HS-27A (cell line): ENCODE measurements around the gene CLDN19.
"Not testable (repeated sequence)": the region's sequence is repeated elsewhere in the genome, so short reads cannot be mapped to it uniquely, and the experiment has no call there.

Experiments used
- DNase-seq: peaks from one replicate; pipeline ENCODE4 v3.0.0-alpha.2; 2012; ENCODE audit warnings: low read depth, missing footprints

The CLDN19 gene

DNA sequence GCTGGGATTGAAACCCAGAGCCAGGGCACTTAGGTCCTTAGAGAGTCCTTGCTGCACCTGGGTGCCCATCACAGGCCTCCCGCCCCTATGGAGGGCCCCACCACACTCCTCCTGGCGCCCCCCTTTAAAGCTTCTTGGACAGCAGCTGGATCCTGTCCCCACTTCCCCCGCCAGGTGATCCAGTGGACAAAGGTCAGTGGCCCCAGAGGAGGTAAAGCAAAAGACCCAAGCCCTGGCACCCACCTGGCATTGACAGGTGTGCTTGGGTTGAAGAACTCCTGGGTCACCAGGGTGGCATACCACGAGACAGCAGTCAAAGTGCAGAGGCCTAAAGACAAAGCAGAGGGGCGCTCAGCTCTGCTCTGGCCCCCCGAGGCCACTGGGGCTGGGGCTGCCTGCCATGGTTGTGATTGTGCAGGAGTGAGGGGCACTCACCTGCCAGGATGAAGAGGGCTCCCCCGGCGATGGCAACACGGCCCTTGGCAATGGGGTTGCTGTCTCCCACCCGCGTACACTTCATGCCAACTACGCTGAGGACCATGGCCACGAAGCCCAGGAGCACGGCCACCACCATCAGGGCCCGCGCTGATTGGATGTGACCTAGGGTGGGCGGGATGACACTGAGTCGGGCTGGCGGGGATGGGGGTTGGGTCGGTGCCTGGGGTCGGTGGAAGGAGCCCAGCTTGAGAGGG is 1.9 kb downstream of the CLDN19 start:
- no peak for DNase-seq

DNA sequence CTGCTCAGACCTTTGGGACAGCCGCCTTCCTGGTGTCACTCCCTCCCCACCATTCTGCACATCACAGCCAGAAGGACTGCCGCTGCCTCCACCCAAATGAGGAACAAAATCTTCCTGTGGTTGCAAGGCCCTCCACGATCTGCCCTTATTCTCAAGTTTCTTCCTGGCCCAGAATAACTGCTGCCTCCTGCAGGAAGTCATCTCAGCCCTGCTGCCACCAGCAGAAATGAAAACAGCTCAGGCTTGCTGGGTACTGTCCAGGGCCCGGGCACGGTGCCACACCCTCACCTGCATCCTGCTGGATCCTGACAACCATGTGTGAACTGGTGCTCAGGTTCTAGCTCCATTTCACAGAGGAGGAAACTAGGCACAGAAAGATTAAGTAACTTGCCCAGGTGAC is 2.8 kb downstream of the CLDN19 start:
- DNase-seq, result no peak

DNA sequence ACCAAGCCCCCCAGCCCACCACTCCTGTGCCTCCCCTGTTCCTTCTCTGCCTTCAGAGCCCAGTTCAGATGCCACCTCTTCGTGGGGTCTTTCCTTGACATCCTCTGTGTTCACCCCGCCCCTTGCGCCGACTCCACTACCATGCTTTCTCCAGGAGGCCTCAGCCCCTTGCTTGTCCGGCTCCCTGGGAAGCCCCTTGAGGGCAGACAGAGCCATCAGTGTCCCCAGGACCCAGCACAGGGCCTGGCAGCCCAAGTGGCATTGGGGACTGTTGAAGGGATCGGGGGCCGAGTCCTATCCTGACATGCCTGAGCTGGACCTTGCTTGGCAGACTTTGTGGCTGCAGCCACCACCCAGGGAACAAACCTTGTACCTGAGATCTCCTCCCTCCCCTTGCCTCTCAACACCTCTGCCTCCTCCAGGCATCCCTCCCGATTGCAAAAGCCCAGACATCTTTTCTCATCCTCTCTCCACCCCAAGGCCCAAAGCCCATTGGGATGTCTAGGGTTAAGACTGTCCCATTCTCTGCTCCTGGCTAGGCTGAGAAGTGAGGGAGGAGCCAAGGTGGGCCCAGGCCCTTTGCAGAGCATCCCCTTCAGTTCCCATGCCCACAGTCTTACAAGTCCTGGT is 3.4 kb downstream of the CLDN19 start:
- no peak for DNase-seq

DNA sequence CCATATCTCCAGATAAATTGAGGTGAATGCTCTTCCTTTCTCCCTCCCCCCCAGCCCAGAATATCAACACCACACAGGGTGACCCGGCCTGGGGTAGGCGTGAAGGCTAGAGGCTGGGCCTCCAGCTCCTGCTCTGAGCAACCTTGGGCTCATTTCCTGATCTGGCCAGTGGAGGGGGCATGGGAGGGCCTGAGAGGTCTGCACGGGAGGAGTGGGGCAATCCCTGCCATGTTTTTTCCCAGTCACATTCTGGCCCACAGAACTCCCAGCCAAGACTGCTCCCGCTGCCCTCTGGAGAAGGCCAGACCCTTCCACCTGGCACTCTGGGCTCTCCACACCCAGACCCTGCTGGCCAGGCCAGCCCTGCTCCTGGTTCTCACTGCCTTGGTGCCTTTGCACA is 3.9 kb downstream of the CLDN19 start:
- no peak for DNase-seq

DNA sequence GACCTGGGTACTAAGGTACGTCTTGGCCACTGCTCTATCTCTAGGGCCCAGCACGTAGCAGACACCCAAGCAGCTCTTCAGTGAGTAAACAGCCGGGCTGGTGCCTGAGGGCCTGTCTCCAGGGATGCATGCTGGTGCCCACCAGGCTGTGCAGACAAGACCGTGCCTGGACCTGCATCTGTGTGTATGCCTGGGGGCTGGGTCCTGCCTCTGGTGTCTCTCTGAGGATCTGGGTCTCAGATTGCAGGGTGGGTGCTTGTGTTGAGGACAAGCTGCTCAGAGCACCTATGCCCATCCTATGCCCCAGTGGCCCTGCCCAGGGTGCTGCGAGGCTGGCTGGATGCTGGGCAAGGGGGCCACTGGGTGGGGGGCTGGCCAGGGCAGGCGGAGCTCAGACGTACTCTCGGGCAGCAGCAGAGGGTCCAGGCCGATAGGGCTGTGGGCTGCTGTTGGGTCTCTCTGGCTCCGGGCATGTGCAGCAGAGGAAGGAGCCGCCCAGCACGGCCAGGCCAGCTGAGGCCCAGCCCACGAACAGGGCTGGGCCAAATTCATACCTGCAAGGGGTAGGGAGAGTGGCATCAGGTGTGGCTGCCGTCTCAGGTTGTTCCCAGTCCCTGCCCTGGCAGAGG is 4.4 kb downstream of the CLDN19 start:
- no peak for DNase-seq

DNA sequence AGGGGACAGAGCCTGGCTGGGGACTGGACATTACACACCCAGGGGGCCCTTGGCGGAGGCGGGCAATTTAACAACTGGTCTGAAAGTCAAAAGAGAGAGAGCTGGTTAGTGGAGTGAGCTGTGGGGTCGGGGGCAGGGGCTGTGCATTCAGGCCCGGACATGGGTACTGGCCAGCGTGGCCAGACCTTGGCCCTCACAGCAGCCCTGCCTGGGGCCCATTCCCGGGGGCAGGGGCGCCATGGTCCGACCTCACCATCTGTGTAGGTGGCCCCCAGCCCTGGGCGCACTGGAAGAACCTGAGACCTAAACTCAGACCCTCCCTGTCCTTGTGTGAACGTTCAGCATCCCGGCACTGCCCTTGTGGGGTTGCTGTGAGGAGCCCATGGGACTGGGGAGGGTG is 5.0 kb downstream of the CLDN19 start:
- DNase-seq, result no peak

DNA sequence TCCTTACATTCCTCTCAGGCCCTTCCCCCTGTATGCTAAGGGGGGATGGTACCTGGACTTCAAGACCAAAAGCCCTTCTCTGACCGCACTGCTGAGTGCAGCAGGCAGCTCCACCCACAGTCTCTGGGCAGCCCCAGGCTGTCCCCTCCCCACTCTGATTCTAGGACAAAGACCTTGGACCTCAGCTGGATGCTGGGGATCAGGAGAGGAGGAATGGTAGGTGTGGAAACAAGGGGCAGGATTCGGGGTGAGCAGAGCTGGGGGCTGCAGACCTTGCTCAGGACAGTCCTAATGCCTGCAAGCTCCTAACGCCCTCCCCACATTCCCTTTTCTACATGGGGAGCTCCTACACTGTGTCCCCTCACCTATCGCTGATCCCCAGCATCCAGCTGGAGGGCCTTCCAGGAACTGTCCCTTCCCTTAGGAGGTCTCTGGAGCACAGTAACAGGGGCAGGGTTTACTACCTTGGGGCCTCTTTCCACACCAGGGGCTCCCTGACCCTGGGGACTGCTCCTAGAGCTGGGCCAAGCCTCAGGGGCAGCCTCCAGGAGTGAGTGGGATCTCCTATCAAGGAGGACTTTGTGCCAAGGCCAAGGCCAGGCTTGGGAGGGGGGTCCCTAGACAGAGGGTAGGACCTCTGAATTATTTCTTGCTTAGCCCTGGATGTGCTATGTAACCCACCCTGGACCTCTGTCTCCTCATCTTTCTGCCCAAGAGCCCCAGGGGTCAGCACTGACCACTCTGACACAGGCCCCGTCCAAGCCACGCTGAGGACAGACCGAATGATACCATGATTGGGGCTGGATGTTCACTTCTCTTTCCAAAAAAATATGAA is 5.6 kb downstream of the CLDN19 start:
- DNase-seq, result no peak

DNA sequence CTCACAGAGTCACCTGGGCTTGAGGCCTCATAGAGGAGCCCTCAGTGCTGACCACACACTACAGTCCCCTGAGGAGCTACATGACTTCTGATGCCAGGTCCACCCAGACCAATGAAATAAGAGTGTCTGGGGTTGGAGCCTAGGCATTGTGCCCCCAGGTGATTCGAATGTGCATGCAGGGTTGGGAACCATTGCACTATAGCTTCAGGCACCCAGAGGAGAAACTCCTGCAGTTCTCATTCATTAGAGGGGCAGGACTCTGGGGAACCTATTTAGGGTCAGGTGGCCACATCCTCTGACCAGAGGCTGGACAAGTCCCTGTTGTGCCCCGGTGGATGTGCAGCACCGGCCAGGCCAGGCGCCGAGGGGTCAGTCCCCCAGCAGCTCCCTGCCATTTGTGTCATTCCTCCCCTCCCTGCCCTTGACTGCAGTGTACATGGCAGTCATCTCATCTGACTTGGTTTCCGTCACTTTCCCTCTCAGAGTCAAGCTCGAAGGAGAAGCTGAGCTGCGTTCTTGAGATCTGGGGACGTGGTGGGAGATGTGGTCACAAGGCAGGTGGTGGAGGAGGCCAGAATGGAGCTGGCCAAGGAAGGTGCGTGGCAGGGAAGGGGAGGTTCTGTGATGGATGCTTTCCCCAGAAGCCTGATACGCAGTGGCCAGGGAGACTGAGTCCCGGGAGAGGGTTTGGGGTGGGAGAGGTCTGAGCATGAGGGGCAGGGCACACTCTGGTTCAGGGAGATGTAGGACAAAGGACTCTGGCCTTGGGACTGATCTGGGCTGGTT is 6.4 kb downstream of the CLDN19 start:
- DNase-seq, result no peak

DNA sequence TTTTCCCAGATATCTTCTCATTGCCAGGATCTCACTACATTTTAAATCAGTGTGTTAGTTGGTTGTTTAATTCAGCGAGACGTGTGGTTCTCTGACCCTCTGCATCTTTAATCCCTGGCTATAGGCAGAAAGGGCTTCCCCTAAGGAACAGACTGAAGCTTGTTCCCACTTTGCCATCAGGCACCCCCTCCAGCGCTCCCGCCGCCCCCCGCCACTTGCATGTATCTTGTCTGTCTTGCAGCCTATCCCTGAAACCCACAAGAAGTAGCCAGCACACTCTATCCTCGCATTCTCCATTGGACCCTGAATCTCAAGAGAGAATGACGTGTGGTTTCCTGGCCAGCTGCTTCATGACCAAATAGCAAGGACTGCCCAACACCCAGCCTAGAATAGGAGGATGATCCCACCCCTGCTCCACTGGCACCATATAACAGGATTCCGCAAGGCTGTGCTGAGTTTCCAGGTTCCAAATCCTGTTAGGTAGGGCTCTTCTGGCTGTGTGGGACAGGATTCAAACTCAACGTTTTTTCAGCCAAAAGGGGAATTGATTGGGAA is 7.8 kb downstream of the CLDN19 start:
- DNase-seq, result no peak

DNA sequence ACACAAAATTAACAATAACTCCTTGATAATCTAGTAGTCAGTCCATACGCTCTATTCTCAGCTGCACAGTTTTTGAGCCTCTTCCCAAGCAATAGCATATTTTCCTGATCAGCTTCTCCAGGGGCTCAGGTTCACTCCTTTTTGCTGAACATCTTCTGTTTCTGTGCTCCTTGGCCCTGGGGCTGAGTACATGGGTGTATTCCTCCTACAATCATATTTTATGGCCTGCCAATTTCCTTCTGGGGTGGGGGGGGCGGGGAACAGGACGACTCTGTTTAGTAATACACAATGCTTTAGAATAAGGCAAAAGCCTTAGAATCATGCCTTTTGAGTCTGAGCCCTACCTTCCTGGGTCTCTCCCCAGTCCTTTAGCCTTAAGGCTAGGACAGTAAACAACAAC is 8.5 kb downstream of the CLDN19 start:
- no peak for DNase-seq

DNA sequence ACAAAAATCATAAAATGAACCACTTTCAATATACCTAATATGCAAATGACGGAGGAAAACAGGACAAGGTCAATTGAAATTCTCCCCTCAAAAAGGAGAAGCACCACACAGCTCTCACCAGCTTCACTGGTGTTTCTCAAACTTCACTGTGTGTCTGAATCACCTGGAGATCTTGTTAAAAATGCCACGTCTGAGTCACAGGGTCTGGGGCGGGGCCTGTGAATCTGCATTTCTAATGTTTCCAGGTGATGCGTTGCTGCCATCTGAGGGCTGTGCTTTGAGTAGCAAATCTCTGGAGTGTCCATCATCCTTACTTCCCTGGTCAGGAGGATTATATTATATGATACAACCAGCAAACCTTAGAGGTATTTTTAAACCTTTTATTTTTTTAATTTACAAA is 9.0 kb downstream of the CLDN19 start:
- DNase-seq, result no peak

DNA sequence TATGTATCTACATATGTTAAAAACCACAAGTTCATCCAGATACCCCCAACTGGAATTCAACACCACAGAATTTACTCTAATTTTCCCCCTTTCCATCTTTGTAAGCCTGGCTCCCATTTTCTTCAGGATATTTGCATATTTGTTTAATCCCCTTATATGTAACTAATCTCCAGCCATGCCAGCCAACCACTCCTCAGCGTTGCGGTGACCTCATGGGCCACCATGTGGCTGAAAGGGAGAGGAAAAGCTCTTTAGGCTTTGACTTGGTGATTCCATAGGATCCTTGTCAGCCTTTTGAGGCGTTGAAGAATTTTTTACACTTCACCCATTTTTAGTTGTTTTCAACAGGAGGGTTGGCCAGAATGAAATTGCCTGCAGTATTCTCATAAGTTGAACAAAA is 10.0 kb downstream of the CLDN19 start:
- no peak for DNase-seq

DNA sequence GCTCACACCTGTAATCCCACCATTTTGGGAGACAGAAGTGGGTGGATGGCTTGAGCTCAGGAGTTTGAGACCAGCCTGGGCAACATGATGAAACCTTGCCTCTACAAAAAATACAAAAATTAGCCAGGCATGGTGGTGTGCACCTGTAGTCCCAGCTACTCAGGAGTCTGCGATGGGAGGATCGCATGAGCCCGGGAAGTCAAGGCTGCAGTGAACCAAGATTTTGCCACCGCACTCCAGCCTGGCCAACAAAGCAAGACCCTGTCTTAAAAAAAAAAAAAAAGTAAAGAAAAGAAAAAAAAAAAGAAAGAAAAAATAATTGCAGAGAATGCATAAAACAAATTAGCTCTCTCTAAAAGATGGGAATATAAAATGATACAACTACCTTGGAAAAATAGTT is 14.2 kb downstream of the CLDN19 start:
- DNase-seq, result not testable (repeated sequence)

DNA sequence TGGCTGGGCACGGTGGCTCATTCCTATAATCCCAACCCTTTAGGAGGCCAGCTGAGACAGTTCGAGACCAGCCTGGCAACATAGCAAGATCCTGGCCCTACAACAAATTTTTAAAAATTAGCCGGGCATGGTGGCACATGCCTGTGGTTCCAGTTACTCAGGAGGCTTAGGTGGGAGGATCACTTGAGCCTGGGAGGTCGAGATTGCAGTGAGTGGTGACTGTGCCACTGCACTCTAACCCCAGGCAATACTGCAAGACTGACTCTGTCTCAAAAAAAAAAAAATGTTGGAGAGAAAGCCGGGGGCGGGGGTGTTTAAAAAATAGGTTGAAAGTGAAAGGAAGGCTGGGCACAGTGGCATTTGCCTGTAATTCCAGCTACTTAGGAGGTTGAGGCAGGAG is 16.5 kb downstream of the CLDN19 start:
- no peak for DNase-seq

DNA sequence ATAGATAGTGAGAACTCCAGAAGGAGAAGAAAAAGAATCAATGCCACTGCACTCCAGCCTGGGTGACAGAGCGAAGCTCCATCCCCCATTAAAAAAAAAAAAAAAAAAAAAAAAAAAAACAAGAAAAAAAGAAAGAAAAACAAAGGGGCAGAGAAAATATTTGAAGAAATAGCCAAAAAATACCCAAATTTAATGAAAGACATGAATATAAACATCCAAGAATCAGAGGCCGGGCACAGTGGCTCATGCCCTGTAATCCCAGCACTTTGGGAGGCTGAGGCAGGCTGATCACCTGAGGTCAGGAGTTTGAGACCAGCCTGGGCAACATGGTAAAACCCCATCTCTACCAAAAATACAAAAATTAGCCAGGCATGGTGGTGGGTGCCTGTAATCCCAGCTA is 17.6 kb downstream of the CLDN19 start:
- not testable (repeated sequence) for DNase-seq

DNA sequence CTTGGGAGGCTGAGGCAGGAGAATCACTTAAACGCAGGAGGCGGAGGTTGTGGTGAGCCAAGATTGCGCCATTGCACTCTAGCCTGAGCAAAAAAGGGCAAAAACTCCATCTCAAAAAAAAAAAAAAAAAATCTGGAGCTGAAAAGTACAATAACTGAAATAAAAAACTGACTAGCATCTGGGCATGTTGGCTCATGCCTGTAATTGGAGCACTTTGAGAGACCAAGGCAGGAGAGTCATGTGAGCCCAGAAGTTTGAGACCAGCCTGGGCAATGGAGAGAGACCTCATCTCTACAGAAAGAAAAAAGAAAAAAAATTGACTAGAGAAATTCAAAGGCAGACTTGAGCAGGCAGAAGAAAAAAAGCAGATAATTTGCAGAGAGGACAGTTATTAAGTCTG is 18.1 kb downstream of the CLDN19 start:
- DNase-seq, result no peak

DNA sequence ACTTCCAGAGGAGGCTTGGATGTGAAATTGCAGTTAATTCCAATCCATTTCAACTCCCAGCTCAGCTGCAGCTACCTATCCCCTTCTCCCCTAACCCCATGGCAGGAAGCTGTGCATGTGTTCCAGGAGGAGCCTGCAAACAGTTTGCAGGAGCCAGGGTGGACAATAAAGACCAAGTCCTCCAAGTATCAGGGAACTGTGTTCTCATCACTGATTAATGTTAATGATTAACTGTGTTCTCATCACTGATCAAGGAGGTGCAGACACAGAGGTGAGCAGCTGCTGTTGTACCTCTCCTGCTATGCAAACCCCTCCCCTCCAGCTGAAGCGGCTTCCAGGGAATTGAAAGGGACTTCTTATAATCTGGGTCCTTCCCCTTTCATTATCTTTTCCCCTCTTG is 19.2 kb downstream of the CLDN19 start:
- DNase-seq, result no peak

DNA sequence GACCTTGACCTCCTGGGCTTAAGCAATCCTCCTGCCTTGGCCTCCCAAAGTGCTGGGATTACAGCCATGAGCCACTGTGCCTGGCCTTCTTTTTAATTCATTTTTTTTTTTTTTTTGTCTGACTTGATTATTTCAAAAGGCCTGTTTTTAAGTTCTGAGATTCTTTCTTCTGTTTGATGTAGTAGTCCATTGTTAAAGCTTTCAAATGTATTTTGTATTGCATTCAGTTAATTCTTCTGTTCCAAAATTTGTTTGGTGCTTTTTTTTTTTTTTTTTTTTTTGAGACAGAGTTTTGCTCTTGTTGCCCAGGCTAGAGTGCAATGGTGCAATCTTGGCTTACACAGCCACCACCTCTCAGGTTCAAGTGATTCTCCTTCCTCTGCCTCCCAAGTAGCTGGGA is 25.6 kb downstream of the CLDN19 start:
- DNase-seq, result not testable (repeated sequence)

DNA sequence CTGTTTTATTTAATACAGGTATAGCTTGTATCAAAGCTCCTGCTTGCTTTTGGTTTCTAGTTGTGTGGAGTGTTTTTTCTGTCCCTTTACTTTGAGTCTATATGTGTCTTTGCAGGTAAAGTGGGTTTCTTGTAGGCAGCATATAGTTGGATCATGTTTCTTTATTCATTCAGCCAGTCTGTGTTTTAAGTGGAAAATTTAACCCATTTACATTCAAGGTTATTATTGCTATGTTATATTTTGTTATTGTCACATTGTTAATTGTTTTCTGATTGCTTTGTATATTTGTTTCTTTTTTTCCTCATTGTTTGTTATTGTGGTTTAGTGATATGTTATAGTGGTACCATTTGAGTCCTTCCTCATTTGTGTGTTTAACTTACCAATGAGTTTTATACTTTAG is 26.7 kb downstream of the CLDN19 start:
- no peak for DNase-seq

DNA sequence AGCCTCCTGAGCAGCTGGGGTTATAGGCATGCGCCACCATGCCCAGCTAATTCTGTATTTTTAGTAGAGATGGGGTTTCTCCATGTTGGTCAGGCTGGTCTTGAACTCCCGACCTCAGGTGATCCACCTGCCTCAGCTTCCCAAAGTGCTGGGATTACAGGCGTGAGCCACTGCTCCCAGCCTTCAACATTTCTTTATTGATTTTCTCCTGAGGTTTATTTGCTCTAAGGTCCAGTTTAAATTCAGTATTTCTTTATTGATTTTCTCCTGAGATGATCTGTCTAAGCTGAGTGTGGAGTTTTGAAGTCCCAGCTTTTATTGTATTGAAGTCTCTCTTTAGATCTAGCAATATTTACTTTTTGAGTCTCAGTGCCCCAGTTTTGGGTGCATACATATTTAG is 27.2 kb downstream of the CLDN19 start:
- not testable (repeated sequence) for DNase-seq

DNA sequence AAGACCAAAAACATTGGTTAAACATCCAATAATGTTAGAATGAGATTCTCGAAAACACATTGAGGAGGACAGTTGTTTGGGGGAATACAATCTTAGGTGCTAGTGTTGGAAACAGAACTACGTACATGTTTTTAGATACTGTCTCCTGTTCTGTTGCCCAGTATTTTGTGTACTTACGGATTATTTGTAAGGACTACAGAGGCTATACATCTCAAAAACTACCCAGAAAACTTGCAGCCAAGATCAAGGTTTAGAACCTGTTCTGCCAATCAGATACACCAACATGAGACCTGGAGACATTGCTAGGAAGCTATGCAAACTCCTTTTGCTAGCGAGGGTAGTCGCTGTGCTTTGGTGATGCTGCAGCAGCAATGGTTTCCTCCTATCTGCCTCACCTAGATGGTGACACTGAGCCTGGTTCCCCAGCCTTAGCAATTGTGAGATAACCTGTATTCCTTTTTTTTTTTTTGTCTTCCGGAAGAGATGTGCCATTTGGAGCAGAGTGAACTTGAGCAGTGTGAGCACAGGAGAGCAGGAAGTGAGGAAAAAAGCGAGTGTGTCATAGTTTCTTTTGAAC is 36.1 kb downstream of the CLDN19 start:
- no peak for DNase-seq
